ENCODE results near the gene HOXA13. TPM values are rescaled to one million over a fixed set of nuclear protein-coding genes. Genes with fewer than 3 reads are reported as not detected.

Gene HOXA13
- polyA plus RNA-seq, 1 donor (not counting 4 experiments of a cell fraction or from before 2014, with no cell fraction given), result not detected

GRCh38 chr7:27198871-27199801 lies 755 bp downstream of the HOXA13 start:
- H2AFZ ChIP-seq (ENCODE audit: control insufficient read depth, low read length), result no peak overlapping the region

GRCh38 chr7:27198138-27198841 lies 1.6 kb downstream of the HOXA13 start:
- Histone ChIP-seq H3K4me2 (ENCODE audit: control insufficient read depth, extremely low read depth, insufficient read depth, low read depth, low read length) (no peak overlapping the region), H3K27me3 (ENCODE audit: control insufficient read depth, extremely low read depth, insufficient read depth, low read length) (peaks cover 84% of the 10 kb centered on the region), H3K27ac (ENCODE audit: control insufficient read depth, insufficient read depth, low read length) (no peak overlapping the region), H3K9me3 (ENCODE audit: control insufficient read depth, low read depth, low read length) (no peaks in the 10 kb centered on the region), H3K9me1 (ENCODE audit: control insufficient read depth, extremely low read depth, insufficient read depth, low read length) (no peaks in the 10 kb centered on the region), H3K4me3 (ENCODE audit: control insufficient read depth in 2 of 3, extremely low read depth in 1 of 3, insufficient read depth in 2 of 3, low read depth in 1 of 3, low read length in 3 of 3) (peak overlapping the region in 1 of 3 experiments; percentile 43), H3K4me1 (ENCODE audit: control insufficient read depth, extremely low read depth, insufficient read depth, low read length) (peaks cover 7% of the 10 kb centered on the region), H2AFZ (ENCODE audit: control insufficient read depth, low read length) (no peak overlapping the region), H3K79me2 (ENCODE audit: control insufficient read depth, insufficient read depth, low read length) (no peaks in the 10 kb centered on the region), H3K9ac (ENCODE audit: control insufficient read depth, extremely low read depth, insufficient read depth, low read length) (no peak overlapping the region), H4K20me1 (ENCODE audit: control insufficient read depth, extremely low read depth, insufficient read depth, low read length) (no peaks in the 10 kb centered on the region), H3K36me3 (ENCODE audit: control insufficient read depth in 2 of 2, extremely low read depth in 1 of 2, insufficient read depth in 2 of 2, low read length in 2 of 2) (no peaks in the 10 kb centered on the region)
- dilution Hi-C loops (cut with MboI; ENCODE audit: extremely low pct_ligation_motif_present, low sequenced_read_pairs), result no loop called here
- no peak for FAIRE-seq
- DNase-seq (ENCODE audit: low read depth, low spot score), result no peak
- no peak for TF ChIP-seq CTCF (optimal IDR thresholded peaks at IDR 0.05 in 1 of 3, IDR thresholded peaks at IDR 0.05 in 1 of 3, conservative IDR thresholded peaks at IDR 0.05 in 1 of 3; ENCODE audit: extremely low read depth in 1 of 3, insufficient read depth in 2 of 3, low read length in 3 of 3)
- TF ChIP-seq EZH2 (IDR thresholded peaks at IDR 0.05; ENCODE audit: low read length), result peak; percentile 91

More at GRCh38 chr7:27198871-27199801, 755 bp downstream of the HOXA13 start:
- Histone ChIP-seq H3K9ac (ENCODE audit: control insufficient read depth, extremely low read depth, insufficient read depth, low read length) (no peak overlapping the region), H3K9me3 (ENCODE audit: control insufficient read depth, low read depth, low read length) (no peaks in the 10 kb centered on the region), H3K4me2 (ENCODE audit: control insufficient read depth, extremely low read depth, insufficient read depth, low read depth, low read length) (peak overlapping the region; percentile 67), H3K27ac (ENCODE audit: control insufficient read depth, insufficient read depth, low read length) (no peak overlapping the region), H3K9me1 (ENCODE audit: control insufficient read depth, extremely low read depth, insufficient read depth, low read length) (no peaks in the 10 kb centered on the region), H3K79me2 (ENCODE audit: control insufficient read depth, insufficient read depth, low read length) (no peaks in the 10 kb centered on the region), H3K27me3 (ENCODE audit: control insufficient read depth, extremely low read depth, insufficient read depth, low read length) (peaks cover 84% of the 10 kb centered on the region), H3K36me3 (ENCODE audit: control insufficient read depth in 2 of 2, extremely low read depth in 1 of 2, insufficient read depth in 2 of 2, low read length in 2 of 2) (no peaks in the 10 kb centered on the region), H3K4me1 (ENCODE audit: control insufficient read depth, extremely low read depth, insufficient read depth, low read length) (peaks cover 7% of the 10 kb centered on the region), H4K20me1 (ENCODE audit: control insufficient read depth, extremely low read depth, insufficient read depth, low read length) (no peaks in the 10 kb centered on the region), H3K4me3 (ENCODE audit: control insufficient read depth in 2 of 3, extremely low read depth in 1 of 3, insufficient read depth in 2 of 3, low read depth in 1 of 3, low read length in 3 of 3) (peak overlapping the region in 1 of 3 experiments; percentile 43)
- no peak for DNase-seq (ENCODE audit: low read depth, low spot score)
- dilution Hi-C loops (cut with MboI; ENCODE audit: extremely low pct_ligation_motif_present, low sequenced_read_pairs), result no loop called here
- TF ChIP-seq CTCF (optimal IDR thresholded peaks at IDR 0.05 in 1 of 3, IDR thresholded peaks at IDR 0.05 in 1 of 3, conservative IDR thresholded peaks at IDR 0.05 in 1 of 3; ENCODE audit: extremely low read depth in 1 of 3, insufficient read depth in 2 of 3, low read length in 3 of 3), result no peak
- TF ChIP-seq EZH2 (IDR thresholded peaks at IDR 0.05; ENCODE audit: low read length), result peak; percentile 99
- FAIRE-seq, result no peak

Measured in keratinocyte (primary cell).